IMR-90 (cell line): Measurements from ENCODE around the gene TBC1D22A. TPM values are rescaled to one million over a fixed set of nuclear protein-coding genes. Genes with fewer than 3 reads are reported as not detected.

ENCODE experiments used
- ATAC-seq: fragments of 200-7000 bp; cut with Tn5 transposase; 2 replicates; pipeline ENCODE4 v1.9.1; 2020; ENCODE audit warnings: low read depth, mild to moderate bottlenecking, moderate library complexity
- BruUV-seq: library from RNA; stranded (reverse); fragments of 400-500 nt; replicated peaks from 2 replicates; lab custom pipeline; 2021; lab: Mats Ljungman, UMichigan
- CTCF ChIA-PET: fragments of 300-600 bp; formaldehyde crosslinking; extraction: SDS; loops from one replicate; lab custom pipeline; 2021; ENCODE audit warnings: antibody characterized with exemption; lab: Yijun Ruan, JAX
- POLR2A ChIA-PET: fragments of 300-600 bp; sonication (Branson Sonifier 250); formaldehyde crosslinking; loops from one replicate; lab custom pipeline; 2022; ENCODE audit warnings: antibody characterized with exemption; ENCODE audit not compliant: unreplicated experiment; lab: Charles Lee
- DNase-seq: peaks from one replicate; pipeline ENCODE4 v3.0.0; 2013
- H2AFZ ChIP-seq: replicated peaks from 2 replicates; pipeline ENCODE3; 2013; ENCODE audit warnings: low read length, mild to moderate bottlenecking; ENCODE audit not compliant: poor library complexity
- H2AK5ac ChIP-seq: 2 replicates; pipeline ENCODE4 v1.6.1; 2013; ENCODE audit warnings: low read depth, low read length, inconsistent platforms
- H2AK9ac ChIP-seq: replicated peaks from 2 replicates; pipeline ENCODE3; 2013; ENCODE audit warnings: mild to moderate bottlenecking, low read depth, low read length, moderate library complexity; ENCODE audit not compliant: poor library complexity
- H2BK120ac ChIP-seq: 2 replicates; pipeline ENCODE4 v1.6.1; 2013; ENCODE audit warnings: low read depth, low read length, inconsistent platforms
- H2BK15ac ChIP-seq: 3 replicates; pipeline ENCODE4 v1.6.1; 2013; ENCODE audit warnings: low read depth, low read length, inconsistent platforms
- H2BK20ac ChIP-seq: 2 replicates; pipeline ENCODE4 v1.6.1; 2013; ENCODE audit warnings: low read depth, mild to moderate bottlenecking, inconsistent platforms, low read length, moderate library complexity
- H2BK5ac ChIP-seq: 2 replicates; pipeline ENCODE4 v1.6.1; 2013; ENCODE audit warnings: mild to moderate bottlenecking, low read depth, low read length, inconsistent platforms; ENCODE audit not compliant: poor library complexity, severe bottlenecking
- H3K14ac ChIP-seq: replicated peaks from 2 replicates; pipeline ENCODE4 v1.6.1; 2013; ENCODE audit warnings: low read depth, low read length, inconsistent platforms
- H3K18ac ChIP-seq: 2 replicates; pipeline ENCODE4 v1.6.1; 2013; ENCODE audit warnings: low read depth, low read length, control low read depth
- H3K23ac ChIP-seq: 2 replicates; pipeline ENCODE4 v1.6.1; 2013; ENCODE audit warnings: low read depth, low read length, inconsistent platforms
- H3K27ac ChIP-seq: 2 replicates; pipeline ENCODE4 v1.5.1; 2013; ENCODE audit warnings: mild to moderate bottlenecking, control low read depth, low read length; ENCODE audit not compliant: insufficient read depth
- H3K27me3 ChIP-seq: 2 replicates; pipeline ENCODE4 v1.6.1; 2013; ENCODE audit warnings: low read length; ENCODE audit not compliant: control insufficient read depth, insufficient read depth
- H3K36me3 ChIP-seq: 2 replicates; pipeline ENCODE4 v1.6.1; 2013; ENCODE audit warnings: low read length, mixed read lengths; ENCODE audit not compliant: control insufficient read depth, insufficient read depth
- H3K4ac ChIP-seq: 2 replicates; pipeline ENCODE4 v1.6.1; 2013; ENCODE audit warnings: low read depth, low read length, inconsistent platforms
- H3K4me1 ChIP-seq: 2 replicates; pipeline ENCODE4 v1.6.1; 2013; ENCODE audit warnings: low read length, mixed read lengths; ENCODE audit not compliant: control insufficient read depth, insufficient read depth
- H3K4me2 ChIP-seq: 2 replicates; pipeline ENCODE4 v1.6.1; 2013; ENCODE audit warnings: low read depth, mild to moderate bottlenecking, control low read depth, low read length, moderate library complexity
- H3K4me3 ChIP-seq: 2 replicates; pipeline ENCODE4 v1.5.1; 2013; ENCODE audit warnings: low read depth, mild to moderate bottlenecking, control low read depth, low read length, moderate library complexity; ENCODE audit not compliant: insufficient read depth
- H3K56ac ChIP-seq: 2 replicates; pipeline ENCODE4 v1.6.1; 2013; ENCODE audit warnings: low read length, inconsistent platforms; ENCODE audit not compliant: insufficient read depth; ENCODE audit errors: extremely low read depth
- H3K79me1 ChIP-seq, 2 experiments: 2 replicates each; pipeline ENCODE4 v1.6.1; 2013; ENCODE audit warnings: low read length in 2 of 2, inconsistent platforms in 1 of 2, low read depth in 1 of 2
- H3K9ac ChIP-seq: 2 replicates; pipeline ENCODE4 v1.6.1; 2013; ENCODE audit warnings: low read depth, low read length, control low read depth
- H3K9me1 ChIP-seq: 2 replicates; pipeline ENCODE4 v1.6.1; 2013; ENCODE audit warnings: low read length, inconsistent platforms; ENCODE audit not compliant: insufficient read depth
- H3K9me3 ChIP-seq: 2 replicates; pipeline ENCODE4 v1.6.1; 2013; ENCODE audit warnings: low read length; ENCODE audit not compliant: control insufficient read depth, insufficient read depth
- H4K20me1 ChIP-seq: 2 replicates; pipeline ENCODE4 v1.6.1; 2013; ENCODE audit warnings: low read length, inconsistent platforms; ENCODE audit not compliant: insufficient read depth
- H4K5ac ChIP-seq: 2 replicates; pipeline ENCODE4 v1.6.1; 2013; ENCODE audit warnings: mild to moderate bottlenecking, low read depth, low read length, control low read depth
- H4K8ac ChIP-seq, 2 experiments: 2 replicates each; pipeline ENCODE4 v1.6.1; 2013; ENCODE audit warnings: low read depth in 2 of 2, low read length in 2 of 2, control low read depth in 1 of 2, inconsistent platforms in 1 of 2
- H4K91ac ChIP-seq: 2 replicates; pipeline ENCODE4 v1.6.1; 2013; ENCODE audit warnings: low read depth, low read length, inconsistent platforms; ENCODE audit not compliant: insufficient read depth
- BHLHE40 ChIP-seq: fragments of 150-350 bp; IDR thresholded peaks from 2 replicates; pipeline ENCODE4 v1.6.1; 2016; ENCODE audit warnings: mild to moderate bottlenecking, low read depth, low read length
- whole genome bisulfite sequencing, 2 experiments: methylation state at CpG; one replicate each; pipeline versions ENCODE4 v1.1.5 to v1.1.7; 2013; ENCODE audit warnings: missing lambda C conversion rate in 2 of 2; ENCODE audit not compliant: insufficient read length in 1 of 2; ENCODE audit errors: extremely low coverage in 2 of 2; 5-methylcytosine and 5-hydroxymethylcytosine counted together
- dilution Hi-C: fragments of 300-500 bp; cut with HindIII; formaldehyde crosslinking; loops from one replicate; pipeline ENCODE4 v1.14.3; 2018; ENCODE audit warnings: low sequenced_read_pairs; ENCODE audit not compliant: unreplicated experiment
- in situ Hi-C: fragments of 300-500 bp; cut with MboI; formaldehyde crosslinking; loops from 3 replicates; pipeline ENCODE4 v1.14.3; 2019; ENCODE audit warnings: low sequenced_read_pairs, inconsistent platforms, mixed read lengths
- intact Hi-C: fragments of 100-400 bp; cut with micrococcal nuclease; formaldehyde crosslinking; loops from 2 replicates; pipeline ENCODE4 v1.10.0; 2022
- polyA plus RNA-seq, 3 experiments: library from polyadenylated mRNA; depleted of rRNA; stranded (reverse); fragments of >200 nt; gene quantifications; 2 replicates each; pipeline ENCODE4 v1.2.3, GENCODE V29; 2012; ENCODE audit warnings: low replicate concordance in 1 of 3
- total RNA-seq: library from RNA; depleted of rRNA; stranded (reverse); fragments of >200 nt; gene quantifications from 2 replicates; pipeline ENCODE4 v1.2.3, GENCODE V29; 2012

TBC1D22A gene
- total and polyA plus RNA-seq, 2 of the 4 experiments (the other 2 are of a cell fraction) = 9.0 to 16.7 TPM

- H3K4me3 ChIP-seq = no peak overlapping the region
- peak overlapping the region; percentile 32 for H4K91ac ChIP-seq
- H3K27ac ChIP-seq = no peak overlapping the region
- H4K5ac ChIP-seq = no peak overlapping the region
- in situ Hi-C loops (no loop called here), intact Hi-C loops (no loop called here), dilution Hi-C loops (no loop called here)
- peak overlapping the region; percentile 99; the same call in 1 of the 2 replicates for H2AK5ac ChIP-seq
- H2AFZ ChIP-seq = peak overlapping the region; percentile 46
- no peak overlapping the region for H3K4me2 ChIP-seq
- H2BK120ac ChIP-seq = peak overlapping the region; percentile 75; the same call in 1 of the 2 replicates
- H2BK5ac ChIP-seq = no peak overlapping the region
- no peak overlapping the region for H2BK20ac ChIP-seq
- no peak overlapping the region for H3K56ac ChIP-seq
- H2AK9ac ChIP-seq = peak overlapping the region; percentile 12
- WGBS, 2 experiments = no CpG with 5 or more reads among the region's 5 CpGs
- no peak for TF ChIP-seq BHLHE40
- ChIA-PET CTCF (no interaction called here), POLR2A (interaction anchor here (1.0 kb wide), 1 partner anchor 12 kb away, joined by 3 read pairs; the partner anchor contains the start of gene TBC1D22A)
- H4K20me1 ChIP-seq = no peaks in the 10 kb centered on the region
- no peak overlapping the region for H3K23ac ChIP-seq
- peaks cover 0 to 11% of the 10 kb centered on the region in 2 experiments; a peak in 1 of 4 replicates for H3K79me1 ChIP-seq
- peaks cover 32% of the 10 kb centered on the region for H3K9me1 ChIP-seq
- DNase-seq = no peak
- H3K36me3 ChIP-seq = no peaks in the 10 kb centered on the region
- no TSS peak for BruUV-seq
- H4K8ac ChIP-seq = peak overlapping the region; percentile 30 to 64; a peak in 2 of 4 replicates
- ATAC-seq = no peak
- no peaks in the 10 kb centered on the region for H3K9me3 ChIP-seq
- H3K9ac ChIP-seq = no peak overlapping the region
- no peaks in the 10 kb centered on the region for H3K27me3 ChIP-seq
- H3K14ac ChIP-seq = peak overlapping the region; percentile 45; the same call in 1 of the 2 replicates
- H2BK15ac ChIP-seq = peak overlapping the region; percentile 30; the same call in 1 of the 3 replicates
- peaks cover 34% of the 10 kb centered on the region for H3K4me1 ChIP-seq
- peak overlapping the region; percentile 70 for H3K4ac ChIP-seq
- no peak overlapping the region for H3K18ac ChIP-seq
These were observed 12.0 kb upstream of the TBC1D22A start for GRCh38 chr22:46750530-46750800.
